Measurements from ENCODE around the gene TMEM201. TPM values are rescaled to one million over a fixed set of nuclear protein-coding genes. Genes with fewer than 3 reads are reported as not detected.

TMEM201 gene
- total RNA-seq, 2 donors from 2014 or later: 5.1 to 18.1 TPM

DNA sequence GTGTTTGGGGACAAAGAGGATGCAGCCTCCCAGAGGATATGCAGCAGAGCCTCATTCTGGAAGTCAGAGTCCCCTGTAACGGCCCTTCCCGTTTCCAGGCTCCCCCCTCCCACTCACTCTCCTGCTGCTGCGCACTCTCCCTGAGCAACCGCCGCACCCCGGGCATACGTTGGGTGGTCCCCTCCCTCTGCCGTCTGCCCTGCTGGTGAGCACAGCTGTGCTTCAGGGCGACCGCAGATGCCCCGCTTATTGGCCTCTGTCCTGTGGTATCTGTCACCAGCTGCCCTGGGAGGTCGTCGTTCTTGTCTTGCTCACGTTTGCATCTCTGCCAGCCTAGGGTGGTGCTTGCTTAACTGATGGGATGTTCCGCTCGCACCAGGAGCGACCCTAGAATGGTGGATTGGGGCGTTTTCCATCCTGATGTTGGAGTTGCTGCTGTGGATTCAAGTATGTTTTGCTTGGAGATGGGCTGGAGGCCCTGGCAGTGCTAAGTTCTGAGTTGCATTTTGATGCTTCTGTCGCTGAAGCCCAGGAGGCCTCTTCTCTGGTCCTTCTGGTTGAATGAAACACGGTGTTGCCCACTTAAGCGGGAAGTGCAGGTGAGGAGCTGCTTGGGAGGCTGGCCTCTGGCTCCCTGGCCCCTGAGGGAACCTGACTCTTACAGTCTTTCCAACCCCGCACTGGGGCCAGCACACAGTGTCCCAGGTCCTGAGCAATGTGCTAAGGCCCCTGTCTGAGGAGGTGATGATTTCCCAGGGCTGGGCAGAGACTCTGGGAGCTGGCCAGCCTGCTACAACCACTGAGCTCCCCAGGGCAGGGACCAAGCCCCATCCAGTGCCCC, 3.2 kb downstream of the TMEM201 start:
- H3K4me3 ChIP-seq: no peak overlapping the region
- no peak overlapping the region for H3K27ac ChIP-seq
- intact Hi-C loops (cut with DNase I): no loop called here
- no peak for TF ChIP-seq CTCF (IDR thresholded peaks at IDR 0.05)
- no peak overlapping the region for H3K9ac ChIP-seq (ENCODE audit: low read depth in 2 of 2, low read length in 2 of 2)
- no peaks in the 10 kb centered on the region for H3K36me3 ChIP-seq
- no peaks in the 10 kb centered on the region for H3K27me3 ChIP-seq
- H3K4me1 ChIP-seq: no peaks in the 10 kb centered on the region
- no peak for DNase-seq
- H3K9me3 ChIP-seq: no peaks in the 10 kb centered on the region

- H3K27ac ChIP-seq: no peak overlapping the region
- no peak for DNase-seq
Observed at GRCh38 chr1:9592510-9593075, 3.9 kb downstream of the TMEM201 start.

DNA sequence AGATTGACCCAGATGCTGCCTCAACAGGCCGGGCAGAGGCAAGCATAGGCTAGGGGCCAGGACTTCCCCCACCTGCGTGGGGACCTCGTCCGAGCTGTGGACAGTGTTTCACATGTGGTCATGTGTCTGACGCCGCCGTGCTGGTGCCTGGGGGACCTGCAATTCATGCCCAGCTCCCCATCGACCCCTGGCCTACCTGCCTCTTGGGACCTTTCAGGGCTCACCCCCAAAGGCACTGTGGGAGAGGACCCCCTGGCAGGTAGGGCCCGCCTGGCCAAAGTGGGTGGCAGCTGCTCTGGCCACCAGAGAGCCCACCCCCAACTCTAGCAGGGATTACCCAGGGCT, 4.4 kb downstream of the TMEM201 start:
- Histone ChIP-seq H3K36me3 (no peaks in the 10 kb centered on the region), H3K27me3 (no peaks in the 10 kb centered on the region), H3K27ac (no peak overlapping the region), H3K4me3 (no peak overlapping the region), H3K4me1 (no peaks in the 10 kb centered on the region), H3K9me3 (no peaks in the 10 kb centered on the region), H3K9ac (ENCODE audit: low read depth in 2 of 2, low read length in 2 of 2) (peak overlapping the region in 1 of 2 donors; percentile 4)
- no peak for DNase-seq
- no peak for TF ChIP-seq CTCF (IDR thresholded peaks at IDR 0.05)
- intact Hi-C loops (cut with DNase I): no loop called here

More at GRCh38 chr1:9592510-9593075, 3.9 kb downstream of the TMEM201 start:
- no peaks in the 10 kb centered on the region for H3K36me3 ChIP-seq
- H3K4me3 ChIP-seq: no peak overlapping the region
- no peaks in the 10 kb centered on the region for H3K9me3 ChIP-seq
- no peak for TF ChIP-seq CTCF (IDR thresholded peaks at IDR 0.05)
- intact Hi-C loops (cut with DNase I): no loop called here
- no peaks in the 10 kb centered on the region for H3K4me1 ChIP-seq
- H3K9ac ChIP-seq (ENCODE audit: low read depth in 2 of 2, low read length in 2 of 2): peak overlapping the region in 1 of 2 donors; percentile 4
- H3K27me3 ChIP-seq: no peaks in the 10 kb centered on the region

DNA sequence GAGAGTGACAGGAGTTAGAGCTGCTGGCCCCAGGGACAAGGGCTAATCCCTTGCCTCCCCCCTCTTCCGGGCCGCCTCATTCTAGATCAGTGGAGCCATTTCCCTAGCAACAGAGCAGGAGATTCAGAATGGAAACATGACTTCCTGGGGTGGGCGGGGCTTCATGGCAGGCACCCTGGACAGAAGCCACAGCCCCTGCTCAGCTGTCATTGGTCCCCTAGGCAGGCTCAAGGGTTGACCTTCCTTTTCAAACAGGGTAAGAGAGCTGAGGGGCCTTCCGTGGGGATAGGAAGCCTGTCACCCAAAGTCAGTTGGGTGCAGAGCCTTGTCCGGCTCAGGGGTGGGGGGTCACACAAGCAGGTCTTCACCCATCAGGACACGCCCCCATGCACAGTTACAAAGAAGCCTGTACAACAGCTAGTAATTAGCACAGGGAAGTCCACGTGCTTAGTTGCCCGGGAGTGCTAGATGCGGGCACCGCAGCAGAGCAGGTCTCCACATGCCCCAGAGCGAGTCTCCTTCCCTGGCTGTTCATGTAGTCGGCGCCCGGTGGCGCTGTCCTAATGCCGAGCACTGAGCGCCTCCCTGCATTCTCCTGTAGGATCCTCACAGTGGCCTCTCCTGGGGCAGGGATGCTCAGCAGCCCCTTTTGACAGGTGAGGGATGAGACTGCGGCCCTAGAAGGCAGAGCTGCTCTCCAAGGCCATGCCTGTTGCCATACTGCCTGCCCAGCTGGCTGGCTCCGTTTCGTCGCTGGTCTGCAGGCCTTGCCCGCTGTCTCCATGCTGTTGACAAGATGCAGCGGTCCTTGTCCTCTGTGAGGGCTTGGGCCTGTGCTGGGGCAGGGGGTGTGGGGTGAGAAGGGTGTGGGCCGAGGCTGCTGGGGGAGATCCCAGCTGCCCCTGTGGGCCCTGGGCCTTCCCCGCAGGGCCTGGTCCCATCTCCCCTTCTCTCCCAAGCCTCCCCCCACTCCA, 5.1 kb downstream of the TMEM201 start:
- no peak overlapping the region for H3K27ac ChIP-seq
- H3K9ac ChIP-seq (ENCODE audit: low read depth in 2 of 2, low read length in 2 of 2): peak overlapping the region in 1 of 2 donors; percentile 26
- H3K9me3 ChIP-seq: no peaks in the 10 kb centered on the region
- no peak for TF ChIP-seq CTCF (IDR thresholded peaks at IDR 0.05)
- no peaks in the 10 kb centered on the region for H3K27me3 ChIP-seq
- intact Hi-C loops (cut with DNase I): no loop called here
- DNase-seq: peak; percentile 62
- H3K4me3 ChIP-seq: no peak overlapping the region
- H3K36me3 ChIP-seq: no peaks in the 10 kb centered on the region
- no peaks in the 10 kb centered on the region for H3K4me1 ChIP-seq

GRCh38 chr1:9594471-9595155, 5.9 kb downstream of the TMEM201 start:
- Histone ChIP-seq H3K27me3 (no peaks in the 10 kb centered on the region), H3K9me3 (no peaks in the 10 kb centered on the region), H3K9ac (ENCODE audit: low read depth in 2 of 2, low read length in 2 of 2) (no peak overlapping the region), H3K36me3 (no peaks in the 10 kb centered on the region), H3K4me1 (no peaks in the 10 kb centered on the region), H3K27ac (no peak overlapping the region), H3K4me3 (no peak overlapping the region)
- intact Hi-C loops (cut with DNase I): no loop called here
- TF ChIP-seq CTCF (IDR thresholded peaks at IDR 0.05): no peak
- DNase-seq: no peak
